GM10266 (cell line): Measurements from ENCODE around the gene IL1RAPL1.

ENCODE experiments used
- DNase-seq: peaks from one replicate; pipeline ENCODE4 v3.0.0; 2012; ENCODE audit errors: extremely low spot score
- TF ChIP-seq, protein P1 (sequence below): IDR thresholded peaks from 2 replicates; pipeline ENCODE4 v1.5.1; 2012; ENCODE audit warnings: mild to moderate bottlenecking, low read depth; ENCODE audit not compliant: control insufficient read depth, insufficient read depth; ENCODE audit errors: missing control alignments

The IL1RAPL1 gene

DNA sequence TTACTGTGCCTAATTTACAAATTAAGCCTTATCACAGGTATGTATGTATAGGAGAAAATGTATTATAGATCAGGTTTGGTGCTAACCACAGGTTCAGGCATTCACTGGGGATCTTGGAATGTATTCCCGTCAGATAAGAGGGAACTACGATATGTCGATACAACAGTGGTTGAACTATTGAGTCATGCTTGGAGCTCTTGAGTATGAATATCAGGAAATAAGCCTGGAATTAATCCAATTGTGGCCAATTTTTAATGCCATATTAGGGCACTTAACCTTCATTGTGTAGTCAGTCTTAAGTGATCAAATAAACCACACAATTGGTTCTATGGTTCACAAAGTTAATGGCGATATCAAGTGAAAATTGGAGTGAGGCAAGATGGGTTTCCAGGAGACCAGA, 556.5 kb downstream of the IL1RAPL1 start:
- DNase-seq: no peak
- TF ChIP-seq, protein P1, sequence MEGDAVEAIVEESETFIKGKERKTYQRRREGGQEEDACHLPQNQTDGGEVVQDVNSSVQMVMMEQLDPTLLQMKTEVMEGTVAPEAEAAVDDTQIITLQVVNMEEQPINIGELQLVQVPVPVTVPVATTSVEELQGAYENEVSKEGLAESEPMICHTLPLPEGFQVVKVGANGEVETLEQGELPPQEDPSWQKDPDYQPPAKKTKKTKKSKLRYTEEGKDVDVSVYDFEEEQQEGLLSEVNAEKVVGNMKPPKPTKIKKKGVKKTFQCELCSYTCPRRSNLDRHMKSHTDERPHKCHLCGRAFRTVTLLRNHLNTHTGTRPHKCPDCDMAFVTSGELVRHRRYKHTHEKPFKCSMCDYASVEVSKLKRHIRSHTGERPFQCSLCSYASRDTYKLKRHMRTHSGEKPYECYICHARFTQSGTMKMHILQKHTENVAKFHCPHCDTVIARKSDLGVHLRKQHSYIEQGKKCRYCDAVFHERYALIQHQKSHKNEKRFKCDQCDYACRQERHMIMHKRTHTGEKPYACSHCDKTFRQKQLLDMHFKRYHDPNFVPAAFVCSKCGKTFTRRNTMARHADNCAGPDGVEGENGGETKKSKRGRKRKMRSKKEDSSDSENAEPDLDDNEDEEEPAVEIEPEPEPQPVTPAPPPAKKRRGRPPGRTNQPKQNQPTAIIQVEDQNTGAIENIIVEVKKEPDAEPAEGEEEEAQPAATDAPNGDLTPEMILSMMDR: no peak

DNA sequence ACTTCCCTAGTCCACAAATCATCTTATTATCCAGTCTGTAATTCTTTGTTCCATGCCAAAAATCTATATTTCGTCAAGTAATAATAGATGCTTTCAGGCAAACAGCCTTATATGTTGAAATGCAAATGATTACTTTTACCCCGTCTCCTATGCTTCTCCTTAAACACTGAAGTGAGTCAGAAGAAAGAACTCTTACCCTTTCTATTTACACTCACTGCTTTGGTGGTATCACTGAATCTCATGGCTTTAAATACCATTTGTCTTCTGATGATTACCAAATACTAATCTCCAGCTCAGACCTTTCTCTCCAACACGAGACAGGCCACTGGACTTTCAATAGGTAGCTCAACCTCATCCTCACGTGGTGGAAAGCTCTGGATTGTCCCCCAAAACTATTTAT, 558.1 kb downstream of the IL1RAPL1 start:
- TF ChIP-seq, protein P1: no peak

DNA sequence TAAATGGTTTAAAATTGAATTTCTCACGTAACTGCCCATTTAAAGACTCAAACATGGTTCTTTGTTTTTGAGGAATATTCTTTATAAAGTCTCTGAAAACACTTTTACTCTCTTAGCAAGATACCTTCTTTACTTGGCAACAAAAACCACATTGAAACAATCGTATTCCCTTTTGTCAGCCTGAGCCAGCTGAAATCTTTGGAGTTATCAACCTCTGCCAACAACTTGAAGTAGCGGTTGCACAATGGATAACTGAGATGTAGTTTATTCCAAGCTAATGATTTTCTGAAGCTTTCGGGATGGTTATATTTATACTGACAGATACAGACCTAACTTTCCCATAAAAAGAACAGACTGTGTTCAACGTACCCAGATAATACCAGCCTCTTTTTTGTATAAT, 561.3 kb downstream of the IL1RAPL1 start:
- DNase-seq: no peak
- TF ChIP-seq, protein P1: no peak

More for the DNA sequence above, 558.1 kb downstream of the IL1RAPL1 start:
- DNase-seq: no peak

DNA sequence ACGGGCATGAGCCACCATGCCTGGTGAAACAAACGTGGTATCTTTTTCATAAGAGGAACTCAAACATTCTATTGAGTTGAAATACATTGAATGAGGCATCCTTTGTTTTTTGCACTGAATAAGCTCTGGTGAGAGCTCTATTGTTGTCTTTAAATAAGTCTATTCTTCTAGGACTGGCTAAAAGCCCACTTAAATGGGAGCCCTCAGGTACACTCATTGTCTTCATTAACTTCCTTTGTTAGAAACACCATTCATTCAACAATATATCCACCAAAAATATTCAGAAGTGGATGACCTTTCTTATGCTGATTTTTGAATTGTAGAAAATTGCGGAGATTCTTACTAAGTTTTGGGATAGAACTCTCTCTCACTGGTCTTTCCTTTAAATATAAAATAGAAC, 568.0 kb downstream of the IL1RAPL1 start:
- TF ChIP-seq, protein P1: no peak

DNA sequence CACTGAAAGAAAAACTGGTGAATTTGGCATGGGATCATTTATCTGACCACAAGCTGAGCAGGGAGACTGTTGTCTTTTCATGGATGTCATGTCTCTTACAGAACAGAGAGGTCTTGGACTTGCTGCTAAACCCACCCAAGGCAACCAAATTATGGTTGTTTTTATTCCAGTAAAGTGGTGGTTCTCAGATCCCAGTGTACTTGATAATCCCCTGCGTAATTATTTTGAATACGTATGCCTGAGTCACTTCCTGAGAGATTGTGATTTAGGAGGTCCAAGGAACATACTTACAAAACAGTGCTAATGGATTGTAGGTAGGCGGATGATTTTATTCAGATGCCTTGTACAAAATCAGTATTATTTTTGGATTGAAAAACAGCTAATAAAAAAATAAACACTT, 585.6 kb downstream of the IL1RAPL1 start:
- TF ChIP-seq, protein P1: no peak
- DNase-seq: no peak

More for the DNA sequence above, 568.0 kb downstream of the IL1RAPL1 start:
- DNase-seq: no peak

DNA sequence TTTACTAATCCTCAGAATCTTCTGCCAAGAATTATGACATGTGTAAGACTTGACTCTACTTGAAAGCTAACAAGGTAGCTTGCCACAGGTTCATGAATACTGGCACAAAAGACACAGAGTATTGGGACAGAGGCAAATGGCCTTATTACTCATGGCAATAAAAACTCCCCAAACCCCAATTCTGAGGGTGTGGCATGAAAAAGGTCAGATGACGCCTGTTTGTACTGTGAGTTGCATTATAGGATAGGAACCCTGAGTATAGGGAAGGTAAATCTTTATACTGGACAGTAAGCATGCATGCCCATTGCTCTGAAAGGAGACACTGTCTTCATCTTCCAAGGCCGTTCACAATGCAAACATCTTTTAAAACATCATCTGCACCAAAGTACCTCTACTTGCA, 600.0 kb downstream of the IL1RAPL1 start:
- TF ChIP-seq, protein P1: no peak

DNA sequence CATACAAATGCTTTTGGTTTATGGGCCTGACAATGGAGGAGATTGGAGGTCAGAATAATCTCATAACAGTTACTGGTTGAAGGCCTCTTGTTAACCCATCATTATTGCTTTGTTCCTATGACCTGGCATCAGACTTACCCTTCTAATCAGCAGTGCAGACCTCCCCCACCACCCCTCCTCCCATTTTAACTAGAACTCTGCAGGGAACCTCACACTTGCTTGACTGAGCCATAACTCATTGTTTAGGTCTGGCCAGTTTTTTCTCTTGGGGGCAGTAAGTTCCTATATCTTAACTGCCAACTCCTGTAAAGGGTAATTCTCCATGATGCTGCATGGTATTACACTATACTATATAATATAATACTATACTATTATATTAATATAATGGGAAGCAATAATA, 609.3 kb downstream of the IL1RAPL1 start:
- TF ChIP-seq, protein P1: no peak
- DNase-seq: no peak

More for the DNA sequence above, 600.0 kb downstream of the IL1RAPL1 start:
- DNase-seq: no peak
